HG02981 (cell line): Measurements from ENCODE around the gene EDAR.

ENCODE experiments used
- ATAC-seq: cut with Tn5 transposase; IDR thresholded peaks from one replicate; pipeline ENCODE4 v1.9.1; 2021; ENCODE audit warnings: mild to moderate bottlenecking, moderate library complexity; ENCODE audit not compliant: unreplicated experiment

EDAR gene

GRCh38 chr2:108926561-108927380 lies 62.2 kb downstream of the EDAR start:
- ATAC-seq = no peak

DNA sequence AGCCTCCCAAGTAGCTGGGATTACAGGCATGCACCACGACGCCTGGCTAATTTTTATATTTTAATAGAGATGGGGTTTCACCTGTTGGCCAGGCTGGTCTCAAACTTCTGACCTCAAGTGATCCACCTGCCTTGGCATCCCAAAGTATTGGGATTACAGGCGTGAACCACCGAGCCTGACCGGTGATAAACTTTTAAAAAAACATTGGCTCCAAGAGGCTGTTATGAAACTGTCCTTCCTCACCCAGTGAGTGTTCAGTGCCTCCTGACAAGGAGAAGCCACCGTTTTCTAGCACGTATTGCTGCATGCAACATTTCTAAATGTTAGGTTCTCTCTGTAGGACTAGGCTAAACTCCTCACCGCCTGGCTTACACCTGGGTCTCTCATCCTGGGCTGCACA lies 63.3 kb downstream of the EDAR start:
- ATAC-seq = no peak

DNA sequence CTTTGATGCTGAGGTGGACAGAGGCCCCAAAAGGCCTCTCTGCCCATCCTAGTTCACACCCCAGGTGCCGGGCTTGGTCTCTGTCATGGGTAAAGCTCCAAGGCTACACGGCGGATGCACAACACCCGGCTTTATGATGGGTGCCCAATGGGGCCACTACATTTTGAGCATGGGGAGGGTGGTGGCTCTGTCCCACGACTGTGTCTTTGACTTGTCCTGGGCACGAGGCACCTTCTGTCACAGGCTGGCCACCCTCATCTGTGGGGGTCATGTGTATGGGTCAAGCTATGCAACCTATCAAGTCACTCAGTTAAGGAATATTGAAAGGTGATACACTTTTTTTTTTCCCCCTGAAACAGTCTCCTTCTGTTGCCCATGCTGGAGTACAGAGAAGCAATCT lies 63.7 kb downstream of the EDAR start:
- ATAC-seq = no peak

GRCh38 chr2:108924580-108925251 lies 64.3 kb downstream of the EDAR start:
- ATAC-seq = no peak

DNA sequence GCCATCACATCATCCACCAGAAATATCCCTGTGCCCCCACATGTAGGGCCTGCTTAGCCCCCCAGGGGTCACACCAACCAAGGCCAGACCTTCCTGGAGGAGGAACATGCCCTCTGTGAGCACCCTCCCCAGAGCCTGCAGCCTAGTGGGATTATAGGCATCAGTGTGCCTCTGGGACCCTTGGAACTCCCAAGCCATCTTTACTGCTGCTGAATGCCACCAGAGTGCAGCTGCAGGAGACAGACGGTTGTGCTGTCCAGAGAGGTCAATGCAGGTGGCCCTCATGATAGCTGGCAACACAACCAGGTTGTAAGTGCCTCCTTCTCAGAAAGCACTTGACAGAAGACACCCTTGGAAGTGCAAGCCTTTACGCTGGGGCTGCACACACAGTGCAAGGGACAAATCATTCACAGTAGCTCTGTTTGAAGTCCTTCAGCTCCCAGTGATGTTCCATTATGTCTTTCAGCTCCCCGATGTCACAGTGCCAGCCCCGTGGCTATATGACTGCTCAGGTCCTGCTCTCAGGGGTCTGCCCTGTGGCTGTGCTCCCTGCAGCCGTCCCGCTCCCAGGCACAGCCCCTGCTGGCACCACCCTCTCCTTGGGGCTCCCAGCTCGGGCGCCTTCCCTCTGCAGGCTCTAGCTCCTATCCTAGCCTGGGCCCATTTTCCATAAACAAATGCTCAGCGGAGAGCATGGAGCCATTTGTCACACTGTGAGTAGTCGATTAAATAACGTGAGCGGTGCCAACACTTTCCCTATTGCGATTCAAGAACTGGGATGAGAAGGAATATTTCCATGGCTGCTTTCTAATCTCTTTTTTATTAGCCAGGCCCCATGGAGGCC lies 65.1 kb downstream of the EDAR start:
- ATAC-seq = no peak

GRCh38 chr2:108923019-108923700 lies 65.9 kb downstream of the EDAR start:
- no peak for ATAC-seq

GRCh38 chr2:108922141-108922915 lies 66.7 kb downstream of the EDAR start:
- no peak for ATAC-seq

- ATAC-seq = no peak
Measured at GRCh38 chr2:108921096-108922030, 67.7 kb downstream of the EDAR start.

DNA sequence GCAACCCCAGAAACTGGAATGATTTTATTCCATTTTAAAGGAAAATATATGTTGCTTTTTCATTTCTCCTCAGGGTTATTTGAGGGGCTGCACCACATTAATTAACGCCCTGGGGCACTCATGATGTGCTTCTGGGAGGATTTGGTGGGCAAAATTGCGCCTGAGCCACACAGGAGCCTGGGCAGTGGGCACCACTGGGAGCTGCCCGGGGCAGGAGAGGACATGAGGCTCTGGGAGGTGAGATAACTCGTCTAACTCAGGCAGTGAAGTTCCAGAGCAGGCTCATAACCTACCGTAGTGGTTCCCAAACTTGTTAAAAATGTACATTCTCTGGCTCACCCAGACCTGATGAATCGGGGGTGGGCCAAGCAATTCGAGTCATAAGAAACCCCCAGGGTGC lies 68.3 kb downstream of the EDAR start:
- ATAC-seq = no peak

GRCh38 chr2:108919571-108920373 lies 69.2 kb downstream of the EDAR start:
- no peak for ATAC-seq

- no peak for ATAC-seq
Measured at GRCh38 chr2:108918941-108919341, 70.1 kb downstream of the EDAR start.

DNA sequence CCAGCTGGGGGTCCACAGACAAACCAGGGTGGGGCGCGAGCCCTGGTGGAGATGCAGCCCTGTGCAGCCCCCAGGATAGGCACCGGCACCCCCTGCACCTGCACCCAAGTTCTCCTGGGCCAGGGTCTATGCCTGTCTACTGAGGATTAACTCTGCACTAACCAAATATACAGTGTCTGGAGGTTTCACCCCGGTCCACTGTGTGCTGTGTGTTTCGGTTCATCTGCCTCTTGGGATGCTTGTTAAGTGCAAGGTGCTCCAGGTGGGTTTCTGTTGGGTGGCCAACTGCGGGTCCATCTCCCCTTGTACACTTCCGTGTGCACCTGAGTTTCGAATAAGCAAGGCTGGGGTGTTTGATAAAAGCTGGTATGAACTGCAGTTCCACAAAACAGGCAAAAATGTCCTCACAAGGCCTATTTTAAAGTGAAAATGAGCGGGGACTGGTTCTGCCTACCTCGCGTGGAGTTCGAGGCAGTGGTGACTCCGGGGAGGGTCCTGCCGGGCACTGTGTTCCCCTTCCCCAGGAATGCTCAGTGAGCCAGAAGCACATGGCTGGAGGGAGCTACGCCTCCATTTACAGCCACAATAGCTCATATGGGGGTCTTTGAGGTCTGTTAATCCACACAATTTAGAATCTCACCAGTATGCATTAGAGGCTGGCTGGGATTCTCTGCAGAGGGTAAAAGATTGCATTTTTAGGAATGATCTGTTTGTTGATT lies 70.7 kb downstream of the EDAR start:
- ATAC-seq = no peak

DNA sequence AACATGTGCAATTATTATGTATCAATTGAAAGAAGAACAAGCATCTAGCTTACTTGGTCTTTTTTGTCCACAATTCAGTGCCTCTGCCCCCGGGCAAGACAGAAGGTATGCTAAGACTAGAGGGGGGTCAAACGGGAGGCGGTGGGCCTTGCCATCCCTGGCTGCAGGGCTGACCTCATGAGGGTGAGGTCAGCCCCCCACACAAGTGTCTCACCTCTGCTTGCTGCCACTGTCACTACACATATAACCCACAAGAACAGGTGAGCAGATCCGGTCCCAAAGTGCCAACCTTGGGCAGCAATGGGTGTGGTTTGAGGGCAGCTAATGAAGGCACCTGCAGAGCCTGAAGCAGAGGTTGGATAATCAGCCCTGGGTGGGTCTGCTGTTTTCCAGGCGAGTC lies 71.5 kb downstream of the EDAR start:
- ATAC-seq = no peak

GRCh38 chr2:108916796-108917421 lies 72.1 kb downstream of the EDAR start:
- no peak for ATAC-seq

- ATAC-seq = no peak
Measured at GRCh38 chr2:108916122-108916795, 72.8 kb downstream of the EDAR start.

DNA sequence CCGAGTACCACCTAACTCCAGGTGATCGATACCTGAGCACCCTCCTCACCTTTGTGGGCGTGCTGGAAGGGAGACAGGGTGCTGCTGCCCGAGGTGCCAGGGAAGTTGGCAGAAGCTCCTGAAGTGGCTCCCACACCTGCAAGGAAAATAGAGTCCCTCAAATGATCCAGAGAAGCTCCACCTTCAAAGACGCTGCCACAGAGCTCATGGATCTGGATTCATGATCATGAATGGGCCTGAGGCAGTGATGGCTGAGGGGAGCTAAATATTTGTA lies 76.5 kb downstream of the EDAR start:
- no peak for ATAC-seq
